ENCODE data around the gene RNU11. TPM values are rescaled to one million over a fixed set of nuclear protein-coding genes. Genes with fewer than 3 reads are reported as not detected.
A peak's percentile ranks its signal among the peaks of the same experiment; 100 is the strongest.
"Not testable (repeated sequence)": the region's sequence is repeated elsewhere in the genome, so short reads cannot be mapped to it uniquely, and the experiment has no call there.

The RNU11 gene
- total RNA-seq, 1 donor from 2014 or later: not detected

DNA sequence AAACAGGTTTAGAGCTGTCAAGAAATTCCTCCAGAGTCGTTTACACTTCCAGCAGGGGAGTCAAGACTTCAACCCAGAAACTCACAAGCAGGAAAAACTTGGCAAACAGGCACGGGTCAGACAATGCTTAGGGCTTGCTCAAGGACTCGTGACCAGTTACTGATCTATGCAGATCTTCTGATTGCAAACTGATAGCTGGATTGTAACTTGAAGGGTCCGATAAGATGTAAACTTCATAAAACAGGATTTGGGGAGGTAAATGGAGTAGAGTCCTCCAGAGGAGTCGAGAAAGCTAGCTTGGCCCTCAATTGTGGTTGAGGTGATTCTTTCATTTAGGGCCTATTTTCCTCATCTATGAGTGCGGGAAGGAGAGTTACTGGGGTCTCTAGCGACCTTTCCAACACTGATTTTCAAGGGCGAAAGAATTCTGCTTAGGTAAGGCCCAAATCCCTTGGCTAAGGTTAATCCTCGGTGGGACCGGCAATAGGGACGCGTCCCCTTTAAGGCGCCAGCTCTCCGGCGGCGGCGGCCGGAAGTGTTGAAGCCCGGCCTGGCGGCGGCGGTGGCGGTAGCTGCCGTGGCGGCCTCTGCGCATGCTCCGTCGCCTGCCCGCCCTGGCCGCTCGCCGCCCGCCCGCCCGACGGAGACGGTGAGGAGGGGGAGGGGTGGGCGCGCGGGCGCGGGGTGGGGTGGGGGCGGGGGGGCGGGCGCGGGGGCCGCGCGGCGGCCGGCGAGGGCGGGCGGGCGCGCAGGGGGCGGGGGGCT, 20.0 kb downstream of the RNU11 start, which contains the start of gene GMEB1:
Gene GMEB1 (plus strand): TSS at position 594 of the 765 bp plus-strand sequence. CDS start 14,829 bp downstream, outside the sequence.
- H3K27ac ChIP-seq: peak within 1 kb of the TSS; percentile 94 to 100
- peak; percentile 39 to 90 for DNase-seq (ENCODE audit: low spot score in 2 of 2)
- intact Hi-C loops (cut with DNase I): loop anchor here (1.0 to 2.0 kb wide), 2 partner anchors 25 to 68 kb away; partner anchors contain the start of genes TAF12 and YTHDF2
- H3K36me3 ChIP-seq: no peaks in the 10 kb centered on the region
- peaks cover 0 to 12% of the 10 kb centered on the region in 2 donors for H3K4me1 ChIP-seq
- TF ChIP-seq, protein P1, sequence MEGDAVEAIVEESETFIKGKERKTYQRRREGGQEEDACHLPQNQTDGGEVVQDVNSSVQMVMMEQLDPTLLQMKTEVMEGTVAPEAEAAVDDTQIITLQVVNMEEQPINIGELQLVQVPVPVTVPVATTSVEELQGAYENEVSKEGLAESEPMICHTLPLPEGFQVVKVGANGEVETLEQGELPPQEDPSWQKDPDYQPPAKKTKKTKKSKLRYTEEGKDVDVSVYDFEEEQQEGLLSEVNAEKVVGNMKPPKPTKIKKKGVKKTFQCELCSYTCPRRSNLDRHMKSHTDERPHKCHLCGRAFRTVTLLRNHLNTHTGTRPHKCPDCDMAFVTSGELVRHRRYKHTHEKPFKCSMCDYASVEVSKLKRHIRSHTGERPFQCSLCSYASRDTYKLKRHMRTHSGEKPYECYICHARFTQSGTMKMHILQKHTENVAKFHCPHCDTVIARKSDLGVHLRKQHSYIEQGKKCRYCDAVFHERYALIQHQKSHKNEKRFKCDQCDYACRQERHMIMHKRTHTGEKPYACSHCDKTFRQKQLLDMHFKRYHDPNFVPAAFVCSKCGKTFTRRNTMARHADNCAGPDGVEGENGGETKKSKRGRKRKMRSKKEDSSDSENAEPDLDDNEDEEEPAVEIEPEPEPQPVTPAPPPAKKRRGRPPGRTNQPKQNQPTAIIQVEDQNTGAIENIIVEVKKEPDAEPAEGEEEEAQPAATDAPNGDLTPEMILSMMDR (IDR thresholded peaks at IDR 0.05): no peak
- H3K9me3 ChIP-seq: no peaks in the 10 kb centered on the region
- no peaks in the 10 kb centered on the region for H3K27me3 ChIP-seq
- H3K4me3 ChIP-seq: peak within 1 kb of the TSS; percentile 71 to 75

DNA sequence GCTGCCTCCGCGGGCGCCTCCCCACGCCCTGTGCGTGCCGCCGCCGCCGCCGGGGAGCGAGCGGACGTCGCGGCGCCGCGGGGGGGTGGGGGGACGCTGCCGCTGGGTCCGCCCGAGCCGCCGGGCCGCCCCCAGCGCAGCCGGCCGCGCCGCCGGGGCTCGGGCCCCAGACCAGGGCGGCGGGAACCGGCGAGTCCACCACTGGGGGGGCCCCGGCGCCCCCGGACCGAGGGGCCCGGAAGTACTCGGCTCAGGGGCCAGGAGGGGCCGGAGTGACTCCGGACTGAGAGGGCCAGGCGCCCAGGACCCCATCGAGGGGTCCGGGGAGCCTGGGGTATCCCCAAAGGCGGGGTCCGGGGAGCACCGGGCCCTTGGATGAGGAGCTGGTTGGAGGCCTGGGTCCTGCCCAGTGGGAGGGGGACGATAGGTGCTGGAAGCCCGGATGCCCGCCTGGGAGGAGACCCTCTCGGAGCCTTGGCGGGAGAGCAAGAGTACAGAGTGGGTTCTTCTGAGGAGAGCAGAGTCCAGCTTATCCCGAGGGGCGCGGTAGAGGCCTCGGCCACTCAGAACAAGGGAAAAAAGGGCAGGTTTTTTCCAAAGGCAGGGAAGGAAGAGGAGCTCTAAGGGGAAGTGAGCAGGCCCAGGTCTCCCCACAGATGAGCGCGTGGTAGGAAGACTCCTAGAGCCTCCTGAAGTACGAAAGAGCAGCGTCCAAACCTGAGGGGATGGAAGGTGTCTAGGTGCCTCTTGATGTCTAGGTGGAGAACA, 20.7 kb downstream of the RNU11 start:
- intact Hi-C loops (cut with DNase I): loop anchor here (1.0 to 2.0 kb wide), 3 partner anchors 21 to 68 kb away; partner anchors contain the start of genes RNU11, TAF12 and YTHDF2
- DNase-seq (ENCODE audit: low spot score in 2 of 2): peak in 1 of 2 donors; percentile 73

DNA sequence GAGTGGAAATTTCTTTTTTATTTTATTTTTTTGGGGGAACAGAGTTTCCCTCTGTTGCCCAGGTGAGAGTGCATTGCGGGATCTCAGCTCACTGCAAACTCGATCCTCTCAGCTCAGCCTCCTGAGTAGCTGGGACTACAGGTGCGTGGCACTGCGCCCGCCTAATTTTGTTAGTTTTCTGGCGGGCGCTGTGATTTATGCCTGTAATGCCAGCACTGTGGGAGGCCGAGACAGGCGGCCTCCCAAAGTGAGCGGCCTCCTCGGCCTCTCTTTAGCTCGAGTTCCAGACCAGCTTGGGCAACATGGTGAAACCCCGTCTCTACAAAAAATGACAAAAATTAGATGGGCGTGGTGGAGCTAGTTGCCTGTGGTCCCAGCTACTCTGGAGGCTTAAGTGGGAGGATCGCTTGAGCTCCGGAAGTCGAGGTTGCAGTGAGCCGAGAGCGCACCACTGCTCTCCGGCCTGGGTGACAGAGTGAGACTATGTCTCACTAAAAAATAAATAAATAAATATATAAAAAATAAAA, 22.9 kb downstream of the RNU11 start:
- H3K4me1 ChIP-seq: peaks cover 0 to 12% of the 10 kb centered on the region in 2 donors
- TF ChIP-seq, protein P1 (IDR thresholded peaks at IDR 0.05): no peak
- H3K27me3 ChIP-seq: no peaks in the 10 kb centered on the region
- no peak overlapping the region for H3K27ac ChIP-seq
- intact Hi-C loops (cut with DNase I): no loop called here
- H3K36me3 ChIP-seq: peaks cover 0 to 2% of the 10 kb centered on the region in 2 donors
- no peaks in the 10 kb centered on the region for H3K9me3 ChIP-seq
- no peak for DNase-seq (ENCODE audit: low spot score in 2 of 2)
- no peak overlapping the region for H3K4me3 ChIP-seq

More for the DNA sequence above, 20.7 kb downstream of the RNU11 start:
- Histone ChIP-seq H3K4me1 (peaks cover 0 to 12% of the 10 kb centered on the region in 2 donors), H3K27ac (peak overlapping the region; percentile 94 to 100), H3K27me3 (no peaks in the 10 kb centered on the region), H3K9me3 (no peaks in the 10 kb centered on the region), H3K4me3 (peak overlapping the region; percentile 71 to 75), H3K36me3 (no peaks in the 10 kb centered on the region)
- TF ChIP-seq, protein P1 (IDR thresholded peaks at IDR 0.05): no peak

DNA sequence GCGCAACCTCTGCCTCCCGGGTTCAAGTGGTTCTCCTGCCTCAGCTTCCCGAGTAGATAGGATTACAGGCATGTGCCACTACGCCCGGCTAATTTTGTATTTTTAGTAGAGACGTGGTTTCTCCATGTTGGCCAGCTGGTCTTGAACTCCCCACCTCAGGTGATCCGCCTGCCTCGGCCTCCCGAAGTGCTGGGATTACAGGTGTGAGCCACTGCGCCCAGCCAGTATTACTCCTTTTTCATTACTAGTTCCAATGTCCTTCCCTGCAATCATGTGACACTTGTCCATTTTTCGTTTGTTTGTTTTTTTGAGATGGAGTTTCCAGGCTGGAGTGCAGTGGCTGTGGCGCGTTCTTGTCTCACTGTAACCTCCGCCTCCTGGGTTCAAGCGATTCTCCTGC, 24.6 kb downstream of the RNU11 start:
- H3K4me1 ChIP-seq; DNase-seq (ENCODE audit: low spot score in 2 of 2); H3K4me3 ChIP-seq; intact Hi-C loops (cut with DNase I); H3K27me3 ChIP-seq; H3K9me3 ChIP-seq; H3K27ac ChIP-seq; H3K36me3 ChIP-seq: not testable (repeated sequence)

DNA sequence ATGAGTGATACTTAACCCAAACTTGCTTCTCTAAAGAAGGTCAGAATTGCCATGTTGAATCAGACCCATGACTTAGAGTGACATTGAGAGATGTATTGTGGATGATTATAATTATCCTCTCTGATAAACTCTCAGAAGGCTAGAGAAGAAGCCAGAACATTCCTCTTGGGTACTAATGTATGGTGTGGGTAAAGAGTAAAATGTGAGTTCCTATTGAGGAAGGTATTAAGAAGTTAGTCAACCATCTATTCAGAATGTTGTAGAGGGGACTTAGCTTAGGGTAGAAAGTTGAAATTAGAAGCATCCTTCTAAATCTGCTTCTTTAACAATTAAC, 27.5 kb downstream of the RNU11 start:
- Histone ChIP-seq H3K36me3 (peaks cover under 1 to 2% of the 10 kb centered on the region in 2 donors), H3K27ac (no peak overlapping the region), H3K9me3 (no peaks in the 10 kb centered on the region), H3K4me1 (no peaks in the 10 kb centered on the region), H3K27me3 (no peaks in the 10 kb centered on the region), H3K4me3 (no peak overlapping the region)
- TF ChIP-seq, protein P1 (IDR thresholded peaks at IDR 0.05): no peak
- no peak for DNase-seq (ENCODE audit: low spot score in 2 of 2)
- intact Hi-C loops (cut with DNase I): no loop called here

All from ascending aorta (tissue), 2 donors.